Effector memory CD8-positive, alpha-beta T cell (primary cell): ENCODE data around the gene ANKRD44.
"Not testable (repeated sequence)": the region's sequence is repeated elsewhere in the genome, so short reads cannot be mapped to it uniquely, and the experiment has no call there.

ENCODE experiments used
- ATAC-seq: fragments of 150-1000 bp; cut with Tn5 transposase; replicated peaks from 2 replicates; pipeline ENCODE4 v1.10.0; 2021; ENCODE audit warnings: mild to moderate bottlenecking, moderate library complexity
- DNase-seq, 3 experiments: peaks; one replicate each; pipeline ENCODE4 v3.0.0; 2021
- H3K27ac Mint-ChIP-seq, 2 donors: one replicate each; pipeline ENCODE4 v1.8.0; 2022; ENCODE audit warnings: mild to moderate bottlenecking in 2 of 2, mixed read lengths in 2 of 2, moderate library complexity in 2 of 2
- H3K27me3 Mint-ChIP-seq, 2 donors: one replicate each; pipeline ENCODE4 v1.8.0; 2022; ENCODE audit warnings: mixed read lengths in 2 of 2
- H3K36me3 Mint-ChIP-seq: one replicate; pipeline ENCODE4 v1.8.0; 2022; ENCODE audit warnings: mild to moderate bottlenecking, moderate library complexity, mixed read lengths; ENCODE audit not compliant: insufficient read depth
- H3K4me1 Mint-ChIP-seq, 2 donors: one replicate each; pipeline ENCODE4 v1.8.0; 2022; ENCODE audit warnings: low read depth in 2 of 2, mixed read lengths in 2 of 2
- H3K4me3 Mint-ChIP-seq, 2 donors: one replicate each; pipeline ENCODE4 v1.8.0; 2022; ENCODE audit warnings: mild to moderate bottlenecking in 2 of 2, mixed read lengths in 2 of 2, moderate library complexity in 2 of 2
- H3K9me3 Mint-ChIP-seq, 2 donors: one replicate each; pipeline ENCODE4 v1.8.0; 2022; ENCODE audit warnings: mixed read lengths in 2 of 2

ANKRD44 gene

DNA sequence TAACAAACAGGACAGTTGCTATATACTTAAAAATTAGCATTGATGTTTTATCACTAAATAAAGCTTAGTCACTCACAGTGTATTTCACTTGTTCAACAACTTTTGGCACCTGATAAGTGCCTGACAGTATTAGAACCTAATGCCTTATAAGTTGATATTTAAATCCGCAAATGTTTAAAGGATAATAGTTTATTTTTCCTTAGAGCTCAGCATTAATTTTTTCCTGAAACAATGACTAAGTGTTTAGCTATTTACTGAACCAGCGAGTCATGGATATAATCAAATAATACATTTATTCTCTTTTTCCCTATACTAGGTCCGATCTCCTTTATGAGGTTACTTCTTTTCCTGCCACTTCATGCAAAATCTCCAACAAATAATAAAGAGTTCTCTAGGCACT is 238.0 kb downstream of the ANKRD44 start:
- H3K27ac Mint-ChIP-seq, result peak overlapping the region; percentile 67 to 84
- peaks cover 59% of the 10 kb centered on the region for H3K36me3 Mint-ChIP-seq
- H3K4me1 Mint-ChIP-seq, result peaks cover 31 to 55% of the 10 kb centered on the region in 2 donors
- no peak overlapping the region for H3K4me3 Mint-ChIP-seq
- H3K9me3 Mint-ChIP-seq, result peaks cover 0 to 8% of the 10 kb centered on the region in 2 donors
- ATAC-seq (no peak), DNase-seq (no peak)
- H3K27me3 Mint-ChIP-seq, result no peaks in the 10 kb centered on the region

DNA sequence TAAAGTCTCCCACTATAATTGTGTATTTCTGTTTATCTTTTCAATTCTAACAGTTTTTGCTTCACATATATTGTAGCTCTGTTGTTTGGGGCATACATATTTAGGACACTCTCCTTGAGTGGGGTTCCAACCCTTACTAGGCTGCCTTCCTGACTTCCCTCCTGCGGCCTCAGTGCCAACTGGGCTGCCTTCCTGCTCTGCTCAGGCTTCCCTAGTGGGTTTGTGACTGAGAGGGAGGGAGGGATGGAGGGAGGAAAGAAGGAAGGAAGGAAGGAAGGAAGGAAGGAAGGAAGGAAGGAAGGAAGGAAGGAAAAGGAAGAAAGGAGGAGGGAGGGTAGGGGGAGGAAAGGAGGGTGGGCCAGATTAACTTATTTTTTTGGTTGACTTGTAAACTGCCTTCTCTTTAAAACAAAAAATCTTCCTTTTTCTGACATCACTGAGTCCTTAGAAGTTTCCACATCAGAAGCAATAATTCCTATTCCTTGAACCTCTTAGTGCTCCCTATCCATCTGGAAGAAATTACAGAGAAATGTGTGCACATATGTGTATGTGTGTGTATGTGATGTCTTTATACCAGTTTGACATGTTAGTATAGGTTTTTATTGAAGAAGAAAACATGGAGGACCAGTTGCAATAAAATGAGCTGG is 238.7 kb downstream of the ANKRD44 start:
- H3K27ac Mint-ChIP-seq, result peak overlapping the region; percentile 67 to 78
- ATAC-seq (no peak), DNase-seq (no peak)
- peaks cover 31 to 55% of the 10 kb centered on the region in 2 donors for H3K4me1 Mint-ChIP-seq
- H3K27me3 Mint-ChIP-seq, result no peaks in the 10 kb centered on the region
- H3K36me3 Mint-ChIP-seq, result peaks cover 53% of the 10 kb centered on the region
- H3K9me3 Mint-ChIP-seq, result peaks cover 0 to 5% of the 10 kb centered on the region in 2 donors
- peak overlapping the region in 1 of 2 donors; percentile 9 for H3K4me3 Mint-ChIP-seq

DNA sequence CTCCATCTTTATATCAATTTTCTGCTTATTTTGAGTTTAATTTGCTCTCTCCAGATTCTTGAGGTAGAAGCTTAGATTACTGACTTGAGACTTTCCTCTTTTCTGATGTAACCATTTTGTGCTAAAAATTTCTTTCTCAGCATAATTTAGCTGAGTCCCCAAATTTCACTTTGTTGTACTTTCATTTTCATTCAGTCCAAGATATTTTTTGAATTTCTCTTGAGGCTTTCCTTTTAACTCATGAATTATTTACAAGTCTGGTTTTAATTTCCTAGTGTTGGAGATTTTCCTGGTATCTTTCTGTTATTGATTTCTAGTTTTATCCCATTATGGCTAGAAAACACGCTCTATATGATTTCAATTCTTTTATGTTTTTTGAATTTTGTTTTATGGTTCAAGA is 239.4 kb downstream of the ANKRD44 start:
- Mint-ChIP-seq H3K4me1 (peaks cover 34 to 55% of the 10 kb centered on the region in 2 donors), H3K4me3 (peak overlapping the region in 1 of 2 donors; percentile 9), H3K27ac (peak overlapping the region; percentile 67 to 78), H3K9me3 (peaks cover 0 to 1% of the 10 kb centered on the region in 2 donors), H3K27me3 (no peaks in the 10 kb centered on the region), H3K36me3 (peaks cover 46% of the 10 kb centered on the region)
- DNase-seq (no peak), ATAC-seq (no peak)

DNA sequence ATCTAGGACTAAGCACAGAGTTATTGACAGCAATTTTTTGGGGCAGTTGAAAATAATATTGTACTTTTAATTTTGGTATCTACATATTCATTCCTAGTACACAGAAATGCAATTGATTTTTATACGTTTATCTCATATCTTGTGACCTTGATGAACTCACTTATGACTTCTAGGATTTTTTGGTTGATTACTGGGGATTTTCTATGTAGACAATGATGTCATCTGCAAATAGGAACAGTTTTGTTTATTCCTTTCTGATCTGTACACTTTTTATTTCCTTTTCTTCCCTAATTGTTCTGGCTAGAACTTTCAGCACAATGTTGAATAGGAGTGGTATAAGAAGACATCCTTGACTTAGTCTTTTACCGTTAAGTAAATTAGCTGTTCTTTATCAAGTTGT is 240.6 kb downstream of the ANKRD44 start:
- no peak for ATAC-seq
- no peak for DNase-seq
- Mint-ChIP-seq H3K4me3 (no peak overlapping the region), H3K36me3 (peaks cover 43% of the 10 kb centered on the region), H3K9me3 (no peaks in the 10 kb centered on the region), H3K27ac (peak overlapping the region; percentile 67 to 78), H3K27me3 (no peaks in the 10 kb centered on the region), H3K4me1 (peaks cover 40 to 58% of the 10 kb centered on the region in 2 donors)

- peaks cover 37% of the 10 kb centered on the region for H3K36me3 Mint-ChIP-seq
- H3K9me3 Mint-ChIP-seq, H3K27me3 Mint-ChIP-seq, ATAC-seq: not testable (repeated sequence)
- H3K4me3 Mint-ChIP-seq, result peak overlapping the region; percentile 25 to 37
- peaks cover 39 to 51% of the 10 kb centered on the region in 2 donors for H3K4me1 Mint-ChIP-seq
- H3K27ac Mint-ChIP-seq, result peak overlapping the region; percentile 80 to 82
- peak; percentile 21 to 38 (median 22) for DNase-seq
These were observed 248.0 kb downstream of the ANKRD44 start for GRCh38 chr2:197062574-197062973.

DNA sequence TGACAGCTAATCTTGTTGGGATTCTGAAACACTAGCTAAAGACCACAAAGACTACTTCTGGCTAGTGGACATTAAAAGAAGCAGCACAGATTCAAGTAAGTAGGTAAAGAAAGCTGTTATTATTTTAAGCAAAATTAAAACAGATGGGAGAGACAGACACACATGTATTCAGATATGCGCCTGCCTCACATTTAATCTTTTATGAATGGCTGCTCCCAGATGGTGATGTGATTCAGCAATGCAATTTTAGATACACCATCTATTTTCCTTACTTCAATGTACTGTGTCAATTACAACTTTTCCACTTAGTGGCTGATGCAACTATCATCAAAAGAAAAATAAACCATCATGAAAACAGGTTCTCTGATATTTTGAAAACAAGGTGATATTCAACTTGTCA is 251.1 kb downstream of the ANKRD44 start:
- Mint-ChIP-seq H3K36me3 (peaks cover 37% of the 10 kb centered on the region), H3K27ac (peak overlapping the region in 1 of 2 donors; percentile 17), H3K4me3 (no peak overlapping the region), H3K4me1 (peaks cover 31 to 50% of the 10 kb centered on the region in 2 donors), H3K27me3 (no peaks in the 10 kb centered on the region), H3K9me3 (peaks cover 5 to 15% of the 10 kb centered on the region in 2 donors)
- no peak for ATAC-seq
- DNase-seq, result no peak

DNA sequence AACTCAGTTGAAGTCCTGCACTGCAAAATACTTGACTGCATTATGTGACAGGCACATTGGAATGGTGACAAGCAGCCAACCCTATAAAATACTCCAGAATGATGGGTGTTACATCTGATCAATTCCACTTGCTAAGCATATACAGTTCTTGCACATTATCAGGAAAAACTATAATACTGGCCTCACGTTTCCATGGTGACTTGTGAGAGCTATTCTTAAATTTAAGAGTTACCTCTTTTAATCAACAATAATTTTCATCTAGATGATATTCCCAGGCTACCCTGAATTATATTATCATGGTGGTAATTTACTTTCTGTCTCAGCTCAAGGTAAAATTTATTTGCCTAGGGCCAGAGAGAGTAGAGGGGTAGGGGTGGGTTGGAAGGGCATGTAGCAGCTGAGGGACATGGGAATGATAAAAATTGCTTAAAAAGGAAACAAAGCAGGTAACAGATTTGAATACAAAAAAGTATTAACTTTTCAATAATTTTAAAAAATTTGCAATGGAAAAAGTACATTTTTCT is 251.7 kb downstream of the ANKRD44 start:
- H3K27me3 Mint-ChIP-seq, result no peaks in the 10 kb centered on the region
- H3K36me3 Mint-ChIP-seq, result peaks cover 43% of the 10 kb centered on the region
- H3K4me1 Mint-ChIP-seq, result peaks cover 27 to 44% of the 10 kb centered on the region in 2 donors
- H3K27ac Mint-ChIP-seq, result peak overlapping the region; percentile 32 to 54
- H3K4me3 Mint-ChIP-seq, result no peak overlapping the region
- DNase-seq (no peak), ATAC-seq (no peak)
- H3K9me3 Mint-ChIP-seq, result peaks cover 5 to 15% of the 10 kb centered on the region in 2 donors

DNA sequence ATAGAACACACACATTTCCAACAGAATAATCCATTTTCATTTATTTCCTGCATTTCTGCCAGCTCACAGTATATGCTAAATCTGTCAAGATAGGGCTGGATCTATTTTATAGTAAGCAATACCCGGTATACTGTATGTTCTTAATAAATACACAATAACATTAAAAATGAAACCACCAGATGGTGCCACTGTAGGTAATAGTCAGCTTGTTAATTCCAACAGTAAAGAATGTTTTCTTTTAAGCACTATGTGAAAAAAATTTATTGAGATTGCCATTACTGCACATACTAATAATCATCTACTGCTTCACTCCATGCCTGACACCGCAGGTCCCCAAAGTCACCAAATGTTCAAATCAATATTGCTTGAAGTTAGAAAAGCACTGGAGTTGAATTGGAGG is 252.6 kb downstream of the ANKRD44 start:
- peaks cover 20 to 38% of the 10 kb centered on the region in 2 donors for H3K4me1 Mint-ChIP-seq
- H3K9me3 Mint-ChIP-seq, result peaks cover 5 to 15% of the 10 kb centered on the region in 2 donors
- peaks cover 52% of the 10 kb centered on the region for H3K36me3 Mint-ChIP-seq
- H3K27me3 Mint-ChIP-seq, result no peaks in the 10 kb centered on the region
- DNase-seq, result no peak
- peak overlapping the region in 1 of 2 donors; percentile 54 for H3K27ac Mint-ChIP-seq
- no peak for ATAC-seq
- H3K4me3 Mint-ChIP-seq, result no peak overlapping the region

DNA sequence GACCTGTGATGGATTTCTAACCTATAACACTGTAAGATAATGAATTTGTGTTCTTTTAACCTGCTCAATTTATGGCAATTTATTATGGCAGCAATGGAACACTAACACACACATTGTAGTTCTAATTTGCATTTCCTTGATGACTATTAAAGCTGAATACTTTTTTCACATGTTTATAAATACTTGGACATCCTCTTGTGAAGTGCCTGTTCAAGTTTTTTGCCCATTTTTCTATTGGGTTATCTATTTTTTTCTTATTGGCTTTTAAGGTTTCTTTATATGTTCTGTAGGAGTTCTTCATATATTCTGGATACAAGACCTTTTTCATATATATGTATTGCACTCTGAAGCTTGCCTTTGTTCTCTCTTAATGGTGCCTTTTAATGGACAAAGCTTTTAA is 255.5 kb downstream of the ANKRD44 start:
- Mint-ChIP-seq H3K9me3 (peaks cover 5 to 15% of the 10 kb centered on the region in 2 donors), H3K27ac (peak overlapping the region; percentile 45 to 86), H3K4me3 (no peak overlapping the region), H3K4me1 (peaks cover 4 to 23% of the 10 kb centered on the region in 2 donors), H3K36me3 (peaks cover 56% of the 10 kb centered on the region), H3K27me3 (no peaks in the 10 kb centered on the region)
- DNase-seq (no peak), ATAC-seq (no peak)

GRCh38 chr2:197054437-197054836 is 256.1 kb downstream of the ANKRD44 start:
- peaks cover 5 to 15% of the 10 kb centered on the region in 2 donors for H3K9me3 Mint-ChIP-seq
- DNase-seq (no peak), ATAC-seq (peak; percentile 57)
- H3K4me1 Mint-ChIP-seq, result peaks cover 4 to 19% of the 10 kb centered on the region in 2 donors
- H3K4me3 Mint-ChIP-seq, result no peak overlapping the region
- H3K36me3 Mint-ChIP-seq, result peaks cover 61% of the 10 kb centered on the region
- H3K27ac Mint-ChIP-seq, result peak overlapping the region; percentile 45 to 86
- H3K27me3 Mint-ChIP-seq, result no peaks in the 10 kb centered on the region

DNA sequence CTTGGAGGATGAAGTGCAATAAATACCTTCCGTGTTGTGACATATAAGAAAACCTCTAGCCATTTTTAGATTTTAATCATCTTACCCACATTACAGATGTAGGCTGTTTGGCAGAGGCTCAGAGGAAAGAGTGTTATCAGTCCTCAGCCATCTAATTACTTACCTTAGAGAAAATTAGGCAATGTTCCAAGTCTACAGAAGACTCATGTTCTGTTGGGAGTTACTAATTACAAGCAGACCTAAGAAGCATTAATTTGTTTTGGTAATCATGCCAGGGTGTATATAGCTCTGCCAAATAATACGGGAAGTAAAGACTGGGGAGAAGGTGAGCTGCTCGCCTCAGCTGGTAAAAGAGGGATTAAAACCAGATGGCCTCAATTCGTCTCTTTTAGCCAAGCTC is 258.2 kb downstream of the ANKRD44 start:
- DNase-seq (no peak), ATAC-seq (peak; percentile 29)
- Mint-ChIP-seq H3K4me1 (peaks cover 4 to 17% of the 10 kb centered on the region in 2 donors), H3K36me3 (peaks cover 61% of the 10 kb centered on the region), H3K27me3 (no peaks in the 10 kb centered on the region), H3K9me3 (peaks cover 5 to 15% of the 10 kb centered on the region in 2 donors), H3K27ac (peak overlapping the region in 1 of 2 donors; percentile 45), H3K4me3 (no peak overlapping the region)

GRCh38 chr2:197045115-197045514 is 265.5 kb downstream of the ANKRD44 start:
- peaks cover 50% of the 10 kb centered on the region for H3K36me3 Mint-ChIP-seq
- H3K9me3 Mint-ChIP-seq, result no peaks in the 10 kb centered on the region
- H3K27me3 Mint-ChIP-seq, result no peaks in the 10 kb centered on the region
- peaks cover 17 to 28% of the 10 kb centered on the region in 2 donors for H3K4me1 Mint-ChIP-seq
- H3K4me3 Mint-ChIP-seq, result no peak overlapping the region
- H3K27ac Mint-ChIP-seq, result peak overlapping the region; percentile 63 to 89
- peak; percentile 32 for ATAC-seq
- DNase-seq, result no peak

- Mint-ChIP-seq H3K36me3 (peaks cover 63% of the 10 kb centered on the region), H3K4me3 (no peak overlapping the region), H3K27ac (peak overlapping the region; percentile 76 to 93), H3K27me3 (no peaks in the 10 kb centered on the region), H3K4me1 (peaks cover 19 to 25% of the 10 kb centered on the region in 2 donors), H3K9me3 (no peaks in the 10 kb centered on the region)
- ATAC-seq (no peak), DNase-seq (no peak)
These were observed 267.8 kb downstream of the ANKRD44 start for GRCh38 chr2:197042739-197043196.

- Mint-ChIP-seq H3K36me3 (peaks cover 64% of the 10 kb centered on the region), H3K27ac (peak overlapping the region; percentile 81 to 82), H3K9me3 (no peaks in the 10 kb centered on the region), H3K4me3 (no peak overlapping the region), H3K27me3 (no peaks in the 10 kb centered on the region), H3K4me1 (peaks cover 17 to 37% of the 10 kb centered on the region in 2 donors)
- DNase-seq (no peak), ATAC-seq (no peak)
These were observed 272.6 kb downstream of the ANKRD44 start for GRCh38 chr2:197037863-197038398.
